CD8-positive, alpha-beta memory T cell (primary cell): ENCODE measurements around the gene CDKN1C. TPM values are rescaled to one million over a fixed set of nuclear protein-coding genes. Genes with fewer than 3 reads are reported as not detected.

Experiments used
- CTCF ChIA-PET: fragments of 350-600 bp; sonication (Branson Sonifier 250); formaldehyde crosslinking; loops from one replicate; lab custom pipeline; 2021; ENCODE audit warnings: antibody characterized with exemption; lab: Charles Lee
- POLR2A ChIA-PET: fragments of 350-600 bp; sonication (Branson Sonifier 250); formaldehyde crosslinking; loops from one replicate; lab custom pipeline; 2021; ENCODE audit warnings: antibody characterized with exemption; lab: Charles Lee
- DNase-seq, 5 donors: peaks; one replicate each; pipeline versions ENCODE4 v3.0.0 to v3.0.0-alpha.2; 2020 to 2022; ENCODE audit warnings: mixed read lengths in 1 of 5
- H3K27ac ChIP-seq: one replicate; pipeline ENCODE4 v1.7.0; 2013; ENCODE audit warnings: low read depth, mild to moderate bottlenecking, low read length, moderate library complexity
- H3K27me3 ChIP-seq: 2 replicates; pipeline ENCODE4 v1.7.0; 2013; ENCODE audit warnings: low read length, mild to moderate bottlenecking; ENCODE audit not compliant: insufficient read depth, poor library complexity, severe bottlenecking
- H3K36me3 ChIP-seq: 2 replicates; pipeline ENCODE4 v1.7.0; 2013; ENCODE audit warnings: mild to moderate bottlenecking, low read length, moderate library complexity; ENCODE audit not compliant: insufficient read depth
- H3K4me1 ChIP-seq: 2 replicates; pipeline ENCODE4 v1.7.0; 2013; ENCODE audit warnings: mild to moderate bottlenecking, low read length, moderate library complexity; ENCODE audit not compliant: insufficient read depth
- H3K4me3 ChIP-seq: 2 replicates; pipeline ENCODE4 v1.7.0; 2013; ENCODE audit warnings: mild to moderate bottlenecking, low read length
- H3K9me3 ChIP-seq: 2 replicates; pipeline ENCODE4 v1.7.0; 2013; ENCODE audit warnings: mild to moderate bottlenecking, low read length
- H3K27ac Mint-ChIP-seq, 8 donors: one replicate each; pipeline ENCODE4 v1.8.0; 2020 to 2021; ENCODE audit warnings: mixed read lengths in 8 of 8, mild to moderate bottlenecking in 6 of 8, inconsistent platforms in 3 of 8, moderate library complexity in 3 of 8
- H3K27me3 Mint-ChIP-seq, 2 donors: one replicate each; pipeline ENCODE4 v1.8.0; 2020 to 2021; ENCODE audit warnings: mixed read lengths in 2 of 2, mild to moderate bottlenecking in 1 of 2, moderate library complexity in 1 of 2
- H3K36me3 Mint-ChIP-seq, 3 donors: one replicate each; pipeline ENCODE4 v1.8.0; 2020 to 2021; ENCODE audit warnings: mixed read lengths in 3 of 3, inconsistent platforms in 1 of 3, mild to moderate bottlenecking in 1 of 3
- H3K4me1 Mint-ChIP-seq, 3 donors: one replicate each; pipeline ENCODE4 v1.8.0; 2020 to 2021; ENCODE audit warnings: mixed read lengths in 3 of 3, inconsistent platforms in 1 of 3, mild to moderate bottlenecking in 1 of 3
- H3K4me3 Mint-ChIP-seq, 7 donors: one replicate each; pipeline ENCODE4 v1.8.0; 2020 to 2021; ENCODE audit warnings: mixed read lengths in 7 of 7, mild to moderate bottlenecking in 6 of 7, moderate library complexity in 4 of 7, inconsistent platforms in 2 of 7
- H3K9me3 Mint-ChIP-seq, 5 donors: one replicate each; pipeline ENCODE4 v1.8.0; 2020 to 2022; ENCODE audit warnings: mixed read lengths in 5 of 5, mild to moderate bottlenecking in 3 of 5, moderate library complexity in 2 of 5, inconsistent platforms in 1 of 5
- polyA plus RNA-seq: library from polyadenylated mRNA; unstranded; fragments of 300-500 nt; fragmentation: Illumina TruSeq; gene quantifications from one replicate; pipeline ENCODE4 v1.2.3, GENCODE V29; 2021
- total RNA-seq, 2 experiments: library from RNA; stranded (reverse); gene quantifications; one replicate each; pipeline ENCODE4 v1.2.3, GENCODE V29; 2021

CDKN1C gene
- total and polyA plus RNA-seq, 3 experiments from 2014 or later: 0.49 to 1.1 (median 1.0) TPM

DNA sequence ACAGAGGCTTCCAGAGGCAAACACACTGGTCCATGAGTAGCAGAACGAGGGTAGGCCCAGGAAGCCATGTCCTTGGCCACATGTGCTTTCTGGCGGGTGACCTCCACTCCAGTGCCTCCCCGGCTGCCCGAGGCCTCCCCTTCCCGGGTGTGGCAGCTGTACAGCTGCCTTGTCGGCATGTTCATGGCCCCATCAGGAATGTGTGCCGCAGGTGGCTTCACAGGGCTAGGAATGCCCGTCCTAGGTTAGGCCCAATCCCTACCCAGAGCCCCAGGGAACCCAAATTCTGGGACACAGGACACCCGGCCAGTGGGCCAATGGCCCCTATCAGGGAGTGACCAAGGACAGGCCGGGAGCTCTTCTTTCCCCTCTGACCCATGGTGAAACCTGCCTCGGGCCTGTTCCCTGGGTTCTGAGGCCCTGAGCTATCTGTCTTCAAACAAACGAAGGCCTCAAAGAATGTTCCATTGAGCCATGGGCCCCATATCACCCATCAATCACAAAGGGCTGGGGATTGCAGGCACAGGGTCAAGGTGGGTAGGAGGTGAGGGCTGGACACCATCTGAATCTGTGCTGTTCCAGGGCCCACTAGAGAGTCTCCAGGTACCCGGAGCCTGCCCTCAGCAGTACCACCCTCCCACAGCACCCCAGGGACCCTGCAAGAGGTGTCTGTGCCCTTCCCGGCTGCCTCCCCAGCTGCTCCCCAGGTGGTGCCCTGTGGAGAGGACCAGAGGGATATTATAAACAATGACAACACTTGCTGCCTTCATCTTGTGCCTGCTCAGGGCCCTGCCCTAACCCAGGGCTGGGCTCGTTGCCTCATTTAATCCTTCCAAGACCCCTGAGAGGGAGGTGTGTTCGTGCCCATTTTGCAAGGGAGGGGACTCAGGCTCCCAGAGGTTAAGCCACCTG, 4.0 kb upstream of the CDKN1C start:
- ChIA-PET POLR2A (no interaction called here), CTCF (interaction anchor here (0.7 to 14.2 kb wide), 10 partner anchors 9 to 469 kb away, joined by 3 to 345 read pairs (median 11); a partner anchor contains a TSS)
- peaks cover 38% of the 10 kb centered on the region for H3K4me1 ChIP-seq
- Mint-ChIP-seq H3K4me1 (peaks cover 21 to 47% (median 34%) of the 10 kb centered on the region in 3 donors), H3K27me3 (no peaks in the 10 kb centered on the region), H3K36me3 (peaks cover 0 to 1% (median 0%) of the 10 kb centered on the region in 3 donors), H3K27ac (peak overlapping the region in 4 of 8 donors; percentile 15 to 90 (median 40)), H3K9me3 (no peaks in the 10 kb centered on the region), H3K4me3 (no peak overlapping the region)
- H3K27me3 ChIP-seq: no peaks in the 10 kb centered on the region
- no peak overlapping the region for H3K4me3 ChIP-seq
- no peaks in the 10 kb centered on the region for H3K36me3 ChIP-seq
- H3K27ac ChIP-seq: no peak overlapping the region
- no peak for DNase-seq
- H3K9me3 ChIP-seq: no peaks in the 10 kb centered on the region

GRCh38 chr11:2888266-2888968, 2.8 kb upstream of the CDKN1C start:
- Mint-ChIP-seq H3K27ac (peak overlapping the region in 2 of 8 donors; percentile 64 to 72), H3K4me1 (peaks cover 19 to 47% (median 36%) of the 10 kb centered on the region in 3 donors), H3K9me3 (no peaks in the 10 kb centered on the region), H3K36me3 (peaks cover 0 to 1% (median 0%) of the 10 kb centered on the region in 3 donors), H3K4me3 (peak overlapping the region in 3 of 7 donors; percentile 21 to 83 (median 73)), H3K27me3 (no peaks in the 10 kb centered on the region)
- no peak overlapping the region for H3K27ac ChIP-seq
- H3K9me3 ChIP-seq: no peaks in the 10 kb centered on the region
- ChIA-PET CTCF (interaction anchor here (0.7 to 14.2 kb wide), 19 partner anchors 10 to 488 kb away, joined by 3 to 345 read pairs (median 5); partner anchors contain the start of genes PHLDA2 and TSSC4), POLR2A (interaction anchor here (0.9 to 1.0 kb wide), 2 partner anchors 104 to 355 kb away, joined by 3 read pairs; partner anchors contain the start of gene NAP1L4)
- H3K4me3 ChIP-seq: no peak overlapping the region
- H3K27me3 ChIP-seq: no peaks in the 10 kb centered on the region
- H3K36me3 ChIP-seq: no peaks in the 10 kb centered on the region
- H3K4me1 ChIP-seq: peaks cover 38% of the 10 kb centered on the region
- DNase-seq: peak; percentile 74 to 88 (median 79)

- H3K27ac Mint-ChIP-seq: peak overlapping the region in 6 of 8 donors; percentile 23 to 76 (median 66)
- ChIA-PET POLR2A (interaction anchor here (0.9 to 1.0 kb wide), 2 partner anchors 104 to 355 kb away, joined by 3 read pairs; partner anchors contain the start of gene NAP1L4), CTCF (interaction anchor here (0.9 to 14.2 kb wide), 18 partner anchors 10 to 582 kb away, joined by 3 to 345 read pairs (median 4); partner anchors contain the start of genes PHLDA2 and TSSC4)
Observed at GRCh38 chr11:2887515-2888195, 2.1 kb upstream of the CDKN1C start.

DNA sequence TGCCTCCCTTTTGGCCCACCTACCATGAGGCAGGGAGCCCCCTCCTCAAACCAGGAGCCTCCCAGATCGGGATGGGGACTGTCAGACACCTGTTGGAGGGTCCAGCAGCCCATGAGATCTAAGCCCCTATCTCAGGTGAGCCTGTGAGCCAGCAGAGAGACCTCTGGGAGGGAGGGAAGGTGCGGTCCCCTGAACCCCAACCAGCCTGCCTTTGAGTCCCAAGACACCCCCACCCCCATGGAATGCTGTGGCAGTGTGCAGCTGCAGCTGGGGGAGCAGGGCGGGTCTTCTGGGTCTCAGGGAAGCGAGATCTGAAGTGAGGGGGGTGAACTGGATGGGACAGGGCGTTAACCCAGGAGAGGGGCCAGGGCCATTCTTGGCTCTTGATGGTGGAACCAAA, 1.4 kb upstream of the CDKN1C start:
- no peaks in the 10 kb centered on the region for H3K36me3 ChIP-seq
- Mint-ChIP-seq H3K9me3 (no peaks in the 10 kb centered on the region), H3K4me1 (peaks cover 14 to 38% (median 31%) of the 10 kb centered on the region in 3 donors), H3K4me3 (peak overlapping the region; percentile 60 to 86 (median 70)), H3K27ac (peak overlapping the region in 7 of 8 donors; percentile 40 to 76 (median 63)), H3K36me3 (peaks cover 0 to 1% (median 0%) of the 10 kb centered on the region in 3 donors), H3K27me3 (no peaks in the 10 kb centered on the region)
- no peak overlapping the region for H3K27ac ChIP-seq
- POLR2A ChIA-PET: no interaction called here
- no peaks in the 10 kb centered on the region for H3K27me3 ChIP-seq
- H3K4me3 ChIP-seq: no peak overlapping the region
- no peaks in the 10 kb centered on the region for H3K9me3 ChIP-seq
- DNase-seq: peak in 1 of 5 donors; percentile 17
- CTCF ChIA-PET: interaction anchor here (0.9 to 14.2 kb wide), 11 partner anchors 9 to 939 kb away, joined by 3 to 345 read pairs (median 5); partner anchors contain the start of gene PHLDA2
- H3K4me1 ChIP-seq: peaks cover 25% of the 10 kb centered on the region

More at GRCh38 chr11:2887515-2888195, 2.1 kb upstream of the CDKN1C start:
- Histone ChIP-seq H3K27me3 (no peaks in the 10 kb centered on the region), H3K36me3 (no peaks in the 10 kb centered on the region), H3K4me3 (no peak overlapping the region), H3K27ac (no peak overlapping the region), H3K9me3 (no peaks in the 10 kb centered on the region), H3K4me1 (peaks cover 32% of the 10 kb centered on the region)
- Mint-ChIP-seq H3K4me3 (peak overlapping the region; percentile 60 to 86 (median 65)), H3K36me3 (peaks cover 0 to 1% (median 0%) of the 10 kb centered on the region in 3 donors), H3K4me1 (peaks cover 16 to 44% (median 34%) of the 10 kb centered on the region in 3 donors), H3K27me3 (no peaks in the 10 kb centered on the region), H3K9me3 (no peaks in the 10 kb centered on the region)
- no peak for DNase-seq

DNA sequence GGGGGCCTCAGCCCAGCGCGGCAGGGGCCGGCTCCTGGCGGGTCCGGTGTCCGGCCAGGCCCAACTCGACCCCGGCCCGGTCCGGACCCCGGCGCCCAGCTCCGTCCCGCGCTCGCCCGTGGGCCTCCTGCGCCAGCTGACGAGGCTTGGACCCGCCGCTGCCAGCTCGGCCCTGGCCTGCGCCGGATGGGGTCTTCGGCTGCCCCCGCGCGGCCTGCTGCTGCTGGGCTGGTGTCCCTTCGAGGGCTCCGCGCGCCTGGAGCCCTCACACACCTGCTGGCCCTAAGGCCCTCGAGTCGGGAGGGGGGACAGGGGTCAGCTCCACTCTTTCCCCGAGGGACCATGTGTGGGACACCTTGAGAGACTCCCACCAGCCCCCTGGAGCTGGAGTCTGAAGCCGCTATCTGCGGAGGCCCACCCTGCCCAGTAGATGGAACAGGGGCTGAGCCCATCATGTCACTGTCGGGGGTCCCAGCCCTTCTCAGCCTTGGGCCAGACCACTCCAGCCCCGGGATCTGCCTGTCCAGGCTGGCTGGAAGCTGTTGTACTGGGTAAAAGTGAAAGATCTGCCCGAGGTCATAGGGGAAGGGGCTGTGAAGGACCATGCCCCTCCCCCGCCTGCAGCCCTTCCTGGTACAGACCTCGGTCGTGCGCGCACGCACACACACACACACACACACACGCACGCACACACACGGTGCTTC, 768 bp upstream of the CDKN1C start:
- DNase-seq: peak in 2 of 5 donors; percentile 20 to 26
- peak overlapping the region in 6 of 7 donors; percentile 24 to 85 (median 66) for H3K4me3 Mint-ChIP-seq
- H3K27ac Mint-ChIP-seq: peak overlapping the region in 4 of 8 donors; percentile 40 to 72 (median 66)
- Histone ChIP-seq H3K9me3 (no peaks in the 10 kb centered on the region), H3K27me3 (no peaks in the 10 kb centered on the region), H3K4me1 (peaks cover 19% of the 10 kb centered on the region), H3K4me3 (no peak overlapping the region), H3K36me3 (no peaks in the 10 kb centered on the region), H3K27ac (no peak overlapping the region)
- peaks cover 0 to 1% (median 0%) of the 10 kb centered on the region in 3 donors for H3K36me3 Mint-ChIP-seq
- H3K9me3 Mint-ChIP-seq: no peaks in the 10 kb centered on the region
- CTCF ChIA-PET: interaction anchor here (0.8 to 14.2 kb wide), 6 partner anchors 9 to 939 kb away, joined by 3 to 345 read pairs (median 4); partner anchors contain the start of gene PHLDA2
- H3K4me1 Mint-ChIP-seq: peaks cover 9 to 32% (median 26%) of the 10 kb centered on the region in 3 donors
- H3K27me3 Mint-ChIP-seq: no peaks in the 10 kb centered on the region
- POLR2A ChIA-PET: interaction anchor here (1.0 kb wide), 1 partner anchor 42 kb away, joined by 3 read pairs; no protein-coding TSS in a partner anchor

- H3K4me1 Mint-ChIP-seq: peaks cover 9 to 27% (median 26%) of the 10 kb centered on the region in 3 donors
- peak overlapping the region; percentile 24 for H3K27ac ChIP-seq
- H3K4me1 ChIP-seq: peaks cover 13% of the 10 kb centered on the region
- ChIA-PET POLR2A (interaction anchor here (0.8 kb wide), 1 partner anchor 17 kb away, joined by 5 read pairs; a partner anchor contains a TSS), CTCF (interaction anchor here (1.0 to 14.2 kb wide), 2 partner anchors 352 to 580 kb away, joined by 3 to 345 read pairs; no protein-coding TSS in a partner anchor)
- peak in 1 of 5 donors; percentile 25 for DNase-seq
- peak overlapping the region; percentile 69 for H3K4me3 ChIP-seq
- H3K9me3 ChIP-seq: no peaks in the 10 kb centered on the region
- H3K36me3 Mint-ChIP-seq: peaks cover 0 to 1% (median 0%) of the 10 kb centered on the region in 3 donors
- peak overlapping the region; percentile 82 to 95 (median 89) for H3K4me3 Mint-ChIP-seq
- no peaks in the 10 kb centered on the region for H3K27me3 Mint-ChIP-seq
- no peaks in the 10 kb centered on the region for H3K9me3 Mint-ChIP-seq
- H3K27me3 ChIP-seq: no peaks in the 10 kb centered on the region
- H3K36me3 ChIP-seq: no peaks in the 10 kb centered on the region
- H3K27ac Mint-ChIP-seq: peak overlapping the region in 6 of 8 donors; percentile 61 to 91 (median 74)
Observed at GRCh38 chr11:2885017-2885677, 428 bp downstream of the CDKN1C start.
